Osteoblast (primary cell): ENCODE data around the gene PSD4. TPM values are rescaled to one million over a fixed set of nuclear protein-coding genes. Genes with fewer than 3 reads are reported as not detected.

Experiments used
- DNase-seq: peaks from one replicate; pipeline ENCODE4 v3.0.0; 2011; ENCODE audit warnings: low spot score, mixed read lengths; ENCODE audit not compliant: insufficient read length; ENCODE audit errors: missing footprints
- H2AFZ ChIP-seq: 2 replicates; pipeline ENCODE4 v1.6.0; 2011; ENCODE audit warnings: mild to moderate bottlenecking, low read length
- H3K27ac ChIP-seq: 2 replicates; pipeline ENCODE4 v1.5.1; 2011; ENCODE audit warnings: mild to moderate bottlenecking, low read depth, low read length, moderate library complexity
- H3K27me3 ChIP-seq: 2 replicates; pipeline ENCODE4 v1.6.0; 2012; ENCODE audit warnings: mild to moderate bottlenecking, control low read depth, inconsistent platforms, low read length, moderate library complexity; ENCODE audit not compliant: insufficient read depth
- H3K36me3 ChIP-seq: 2 replicates; pipeline ENCODE4 v1.5.1; 2011; ENCODE audit warnings: mild to moderate bottlenecking, low read length, control low read depth, moderate library complexity; ENCODE audit not compliant: insufficient read depth
- H3K4me1 ChIP-seq: 2 replicates; pipeline ENCODE4 v1.5.1; 2011; ENCODE audit warnings: mild to moderate bottlenecking, low read length, control low read depth, moderate library complexity; ENCODE audit not compliant: insufficient read depth
- H3K4me2 ChIP-seq: 2 replicates; pipeline ENCODE4 v1.6.0; 2011; ENCODE audit warnings: mild to moderate bottlenecking, low read length; ENCODE audit not compliant: insufficient read depth
- H3K4me3 ChIP-seq: fragments of 200-600 bp; sonication (generic); 3 replicates; pipeline ENCODE4 v1.5.1; 2012; ENCODE audit warnings: mild to moderate bottlenecking, low read length, inconsistent platforms; ENCODE audit not compliant: insufficient read depth
- H3K79me2 ChIP-seq: 2 replicates; pipeline ENCODE4 v1.6.0; 2012; ENCODE audit warnings: mild to moderate bottlenecking, low read length, control low read depth, inconsistent platforms; ENCODE audit not compliant: insufficient read depth
- H3K9me3 ChIP-seq: 2 replicates; pipeline ENCODE4 v1.5.1; 2011; ENCODE audit warnings: low read depth, low read length, control low read depth
- H4K20me1 ChIP-seq: 2 replicates; pipeline ENCODE4 v1.6.0; 2012; ENCODE audit warnings: mild to moderate bottlenecking, low read length, control low read depth; ENCODE audit not compliant: insufficient read depth
- total RNA-seq: library from RNA; depleted of rRNA; stranded (reverse); fragments of >200 nt; gene quantifications from 2 replicates; pipeline ENCODE4 v1.2.3, GENCODE V29; 2012
- TF ChIP-seq, protein P1 (sequence below): IDR thresholded peaks from 2 replicates; pipeline ENCODE4 v1.5.1; 2011; ENCODE audit warnings: mild to moderate bottlenecking, low read depth, low read length, moderate library complexity; ENCODE audit errors: extremely low read depth

PSD4 gene
- total RNA-seq, 1 donor: 1.8 TPM

DNA sequence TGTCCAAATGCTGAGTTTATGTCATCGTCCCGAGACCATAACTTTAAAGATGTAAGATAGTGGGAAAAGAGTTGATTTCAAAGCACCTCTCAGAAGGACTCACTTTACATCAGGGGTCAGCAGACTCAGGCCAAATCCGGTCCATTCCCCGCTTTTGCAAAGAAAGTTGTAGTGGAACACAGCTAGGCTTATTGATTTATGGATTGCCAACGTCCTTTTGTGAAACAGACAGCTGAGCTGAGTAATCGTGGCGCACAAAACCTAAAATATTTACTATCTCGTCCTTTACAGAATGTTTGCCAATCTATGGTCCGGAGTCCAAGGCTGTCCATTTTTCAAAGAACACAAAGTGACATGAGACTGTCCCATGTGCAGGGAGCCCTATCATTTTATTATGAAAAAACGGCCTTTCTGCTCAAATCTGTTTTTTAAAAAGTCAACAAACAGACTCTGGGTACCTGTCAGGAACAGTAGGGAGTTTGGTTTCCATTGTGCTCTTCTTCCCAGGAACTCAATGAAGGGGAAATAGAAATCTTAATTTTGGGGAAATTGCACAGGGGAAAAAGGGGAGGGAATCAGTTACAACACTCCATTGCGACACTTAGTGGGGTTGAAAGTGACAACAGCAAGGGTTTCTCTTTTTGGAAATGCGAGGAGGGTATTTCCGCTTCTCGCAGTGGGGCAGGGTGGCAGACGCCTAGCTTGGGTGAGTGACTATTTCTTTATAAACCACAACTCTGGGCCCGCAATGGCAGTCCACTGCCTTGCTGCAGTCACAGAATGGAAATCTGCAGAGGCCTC is 46.7 kb upstream of the PSD4 start, which contains the start of gene IL1RN:
TSS of gene IL1RN (plus strand) at position 754 of the 801 bp plus-strand sequence. CDS start at position 781, 27 bp downstream.
- TF ChIP-seq, protein P1, sequence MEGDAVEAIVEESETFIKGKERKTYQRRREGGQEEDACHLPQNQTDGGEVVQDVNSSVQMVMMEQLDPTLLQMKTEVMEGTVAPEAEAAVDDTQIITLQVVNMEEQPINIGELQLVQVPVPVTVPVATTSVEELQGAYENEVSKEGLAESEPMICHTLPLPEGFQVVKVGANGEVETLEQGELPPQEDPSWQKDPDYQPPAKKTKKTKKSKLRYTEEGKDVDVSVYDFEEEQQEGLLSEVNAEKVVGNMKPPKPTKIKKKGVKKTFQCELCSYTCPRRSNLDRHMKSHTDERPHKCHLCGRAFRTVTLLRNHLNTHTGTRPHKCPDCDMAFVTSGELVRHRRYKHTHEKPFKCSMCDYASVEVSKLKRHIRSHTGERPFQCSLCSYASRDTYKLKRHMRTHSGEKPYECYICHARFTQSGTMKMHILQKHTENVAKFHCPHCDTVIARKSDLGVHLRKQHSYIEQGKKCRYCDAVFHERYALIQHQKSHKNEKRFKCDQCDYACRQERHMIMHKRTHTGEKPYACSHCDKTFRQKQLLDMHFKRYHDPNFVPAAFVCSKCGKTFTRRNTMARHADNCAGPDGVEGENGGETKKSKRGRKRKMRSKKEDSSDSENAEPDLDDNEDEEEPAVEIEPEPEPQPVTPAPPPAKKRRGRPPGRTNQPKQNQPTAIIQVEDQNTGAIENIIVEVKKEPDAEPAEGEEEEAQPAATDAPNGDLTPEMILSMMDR: no peak
- no peaks in the 10 kb centered on the region for H3K79me2 ChIP-seq
- H3K27me3 ChIP-seq: peaks cover 22% of the 10 kb centered on the region
- H3K36me3 ChIP-seq: no peaks in the 10 kb centered on the region
- no peaks in the 10 kb centered on the region for H4K20me1 ChIP-seq
- H3K4me3 ChIP-seq: no peak within 1 kb of the TSS
- peaks cover 3% of the 10 kb centered on the region for H3K4me1 ChIP-seq
- H3K9me3 ChIP-seq: no peaks in the 10 kb centered on the region
- no peak within 1 kb of the TSS for H3K4me2 ChIP-seq
- no peak for DNase-seq
- no peak within 1 kb of the TSS for H3K27ac ChIP-seq
- H2AFZ ChIP-seq: no peak within 1 kb of the TSS

DNA sequence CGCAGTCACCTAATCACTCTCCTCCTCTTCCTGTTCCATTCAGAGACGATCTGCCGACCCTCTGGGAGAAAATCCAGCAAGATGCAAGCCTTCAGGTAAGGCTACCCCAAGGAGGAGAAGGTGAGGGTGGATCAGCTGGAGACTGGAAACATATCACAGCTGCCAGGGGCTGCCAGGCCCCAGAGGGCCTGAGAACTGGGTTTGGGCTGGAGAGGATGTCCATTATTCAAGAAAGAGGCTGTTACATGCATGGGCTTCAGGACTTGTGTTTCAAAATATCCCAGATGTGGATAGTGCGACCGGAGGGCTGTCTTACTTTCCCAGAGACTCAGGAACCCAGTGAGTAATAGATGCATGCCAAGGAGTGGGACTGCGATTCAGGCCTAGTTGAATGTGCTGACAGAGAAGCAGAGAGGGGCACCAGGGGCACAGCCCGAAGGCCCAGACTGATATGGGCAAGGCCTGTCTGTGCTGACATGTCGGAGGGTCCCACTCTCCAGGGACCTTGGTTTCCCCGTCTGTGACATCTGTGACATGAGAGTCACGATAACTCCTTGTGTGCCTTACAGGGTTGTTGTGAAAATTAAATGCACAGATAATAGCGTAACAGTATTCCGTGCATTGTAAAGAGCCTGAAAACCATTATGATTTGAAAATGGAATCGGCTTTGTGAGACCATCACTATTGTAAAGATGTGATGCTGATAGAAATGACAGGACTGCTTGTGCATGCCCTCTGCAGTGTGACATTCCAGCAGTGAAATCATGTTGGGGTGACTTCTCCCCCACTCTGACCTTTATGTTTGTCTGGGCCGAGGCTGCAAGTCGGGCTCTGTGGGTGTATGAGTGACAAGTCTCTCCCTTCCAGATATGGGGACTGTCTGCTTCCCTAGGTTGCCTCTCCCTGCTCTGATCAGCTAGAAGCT is 45.9 kb upstream of the PSD4 start:
- Histone ChIP-seq H3K4me3 (no peak overlapping the region), H4K20me1 (no peaks in the 10 kb centered on the region), H3K27me3 (peaks cover 18% of the 10 kb centered on the region), H3K27ac (no peak overlapping the region), H3K4me1 (peaks cover 3% of the 10 kb centered on the region), H3K4me2 (no peak overlapping the region), H3K79me2 (no peaks in the 10 kb centered on the region), H2AFZ (no peak overlapping the region), H3K36me3 (no peaks in the 10 kb centered on the region), H3K9me3 (no peaks in the 10 kb centered on the region)
- TF ChIP-seq, protein P1: no peak
- no peak for DNase-seq

DNA sequence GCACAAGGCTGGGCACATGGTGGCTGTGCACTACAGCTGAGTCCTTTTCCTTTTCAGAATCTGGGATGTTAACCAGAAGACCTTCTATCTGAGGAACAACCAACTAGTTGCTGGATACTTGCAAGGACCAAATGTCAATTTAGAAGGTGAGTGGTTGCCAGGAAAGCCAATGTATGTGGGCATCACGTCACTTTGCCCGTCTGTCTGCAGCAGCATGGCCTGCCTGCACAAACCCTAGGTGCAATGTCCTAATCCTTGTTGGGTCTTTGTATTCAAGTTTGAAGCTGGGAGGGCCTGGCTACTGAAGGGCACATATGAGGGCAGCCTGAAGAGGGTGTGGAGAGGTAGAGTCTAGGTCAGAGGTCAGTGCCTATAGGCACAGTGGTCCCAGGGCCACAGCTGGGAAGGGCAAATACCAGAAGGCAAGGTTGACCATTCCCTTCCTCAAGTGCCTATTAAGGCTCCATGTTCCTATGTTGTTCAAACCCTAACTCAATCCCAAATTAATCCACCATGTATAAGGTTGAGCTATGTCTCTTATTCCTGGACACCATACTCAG is 44.2 kb upstream of the PSD4 start:
- Histone ChIP-seq H3K27ac (no peak overlapping the region), H3K9me3 (no peaks in the 10 kb centered on the region), H3K4me3 (no peak overlapping the region), H3K4me1 (peaks cover 2% of the 10 kb centered on the region), H2AFZ (no peak overlapping the region), H4K20me1 (no peaks in the 10 kb centered on the region), H3K4me2 (no peak overlapping the region), H3K79me2 (no peaks in the 10 kb centered on the region), H3K36me3 (no peaks in the 10 kb centered on the region), H3K27me3 (peaks cover 9% of the 10 kb centered on the region)
- TF ChIP-seq, protein P1: no peak
- no peak for DNase-seq
